LNCAP (cell line): ENCODE measurements around the gene SERINC3.

ENCODE experiments used
- CTCF ChIP-seq: fragments of 450-650 bp; IDR thresholded peaks from 2 replicates; pipeline ENCODE4 v1.5.1; 2017; ENCODE audit warnings: mild to moderate bottlenecking

The SERINC3 gene

GRCh38 chr20:44491635-44492395, 30.1 kb downstream of the SERINC3 start:
- TF ChIP-seq CTCF: no peak

GRCh38 chr20:44489931-44490330, 31.9 kb downstream of the SERINC3 start:
- TF ChIP-seq CTCF: no peak

- no peak for TF ChIP-seq CTCF
Measured at GRCh38 chr20:44489223-44489622, 32.6 kb downstream of the SERINC3 start.

GRCh38 chr20:44488551-44488950, 33.3 kb downstream of the SERINC3 start:
- no peak for TF ChIP-seq CTCF

GRCh38 chr20:44485830-44486198, 36.1 kb downstream of the SERINC3 start:
- no peak for TF ChIP-seq CTCF

GRCh38 chr20:44485078-44485829, 36.6 kb downstream of the SERINC3 start:
- no peak for TF ChIP-seq CTCF

- no peak for TF ChIP-seq CTCF
Measured at GRCh38 chr20:44483112-44483511, 38.8 kb downstream of the SERINC3 start.
